H1 (cell line): Measurements from ENCODE around the gene THBS1. TPM values are rescaled to one million over a fixed set of nuclear protein-coding genes. Genes with fewer than 3 reads are reported as not detected.

Experiments used
- CTCF ChIA-PET: fragments of 300-600 bp; sonication (Branson Sonifier 250); formaldehyde crosslinking; loops from one replicate; lab custom pipeline; 2021; ENCODE audit not compliant: partially characterized antibody; lab: Charles Lee
- POLR2A ChIA-PET: fragments of 300-600 bp; sonication (Branson Sonifier 250); formaldehyde crosslinking; loops from one replicate; lab custom pipeline; 2021; ENCODE audit warnings: inconsistent platforms; ENCODE audit not compliant: partially characterized antibody; lab: Charles Lee
- DNase-seq, 2 experiments: peaks; one replicate each; pipeline versions ENCODE4 v3.0.0 to v3.0.0-alpha.2; 2010 to 2022; ENCODE audit warnings: low spot score in 2 of 2, low read depth in 1 of 2, mixed read lengths in 1 of 2
- FAIRE-seq: peaks from 2 replicates; lab custom pipeline; 2011; peaks lifted over from hg19 to GRCh38; lab: Jason Lieb, UNC
- H2AFZ ChIP-seq: 2 replicates; pipeline ENCODE4 v1.8.1; 2012; ENCODE audit warnings: low read length, inconsistent platforms
- H2AK5ac ChIP-seq: 2 replicates; pipeline ENCODE4 v1.6.1; 2013; ENCODE audit warnings: low read depth, low read length
- H2BK120ac ChIP-seq: replicated peaks from 2 replicates; pipeline ENCODE3; 2013; ENCODE audit warnings: low read depth, low read length, inconsistent platforms
- H2BK12ac ChIP-seq: 2 replicates; pipeline ENCODE4 v1.6.1; 2013; ENCODE audit warnings: low read depth, low read length
- H2BK15ac ChIP-seq: 2 replicates; pipeline ENCODE4 v1.6.1; 2013; ENCODE audit warnings: low read length
- H2BK20ac ChIP-seq: 2 replicates; pipeline ENCODE4 v1.6.1; 2013; ENCODE audit warnings: low read length
- H2BK5ac ChIP-seq: 2 replicates; pipeline ENCODE4 v1.6.1; 2013; ENCODE audit warnings: low read depth, low read length
- H3K14ac ChIP-seq: 2 replicates; pipeline ENCODE4 v1.6.1; 2013; ENCODE audit warnings: inconsistent platforms; ENCODE audit not compliant: insufficient read length
- H3K18ac ChIP-seq: 2 replicates; pipeline ENCODE4 v1.6.1; 2013; ENCODE audit warnings: low read length; ENCODE audit errors: extremely low read depth
- H3K23ac ChIP-seq: 2 replicates; pipeline ENCODE4 v1.6.1; 2013; ENCODE audit warnings: inconsistent platforms; ENCODE audit not compliant: insufficient read length
- H3K23me2 ChIP-seq: 2 replicates; pipeline ENCODE4 v1.6.1; 2013; ENCODE audit warnings: low read depth, low read length
- H3K27ac ChIP-seq: 2 replicates; pipeline ENCODE4 v1.6.1; 2011; ENCODE audit warnings: low read depth, low read length, inconsistent platforms
- H3K27me3 ChIP-seq, 4 experiments: replicated peaks in 1 of 4; 1 replicate in 1 of 4; 2 replicates in 3 of 4; pipeline versions ENCODE4 v1.6.1 to v1.8.1; 2011 to 2013; ENCODE audit warnings: low read length in 3 of 4, mild to moderate bottlenecking in 3 of 4, inconsistent platforms in 2 of 4, mixed read lengths in 2 of 4, moderate library complexity in 1 of 4; ENCODE audit not compliant: control insufficient read depth in 3 of 4, insufficient read depth in 3 of 4; ENCODE audit errors: extremely low read depth in 1 of 4
- H3K36me3 ChIP-seq, 4 experiments: 2 replicates each; pipeline versions ENCODE4 v1.6.1 to v1.8.1; 2011 to 2013; ENCODE audit warnings: mild to moderate bottlenecking in 4 of 4, low read length in 3 of 4, moderate library complexity in 2 of 4, control low read depth in 1 of 4, inconsistent platforms in 1 of 4; ENCODE audit not compliant: insufficient read depth in 4 of 4, control insufficient read depth in 2 of 4
- H3K4ac ChIP-seq: replicated peaks from 2 replicates; pipeline ENCODE3; 2013; ENCODE audit warnings: low read length, low read depth, mixed read lengths, inconsistent platforms; ENCODE audit not compliant: insufficient read length
- H3K4me1 ChIP-seq, 4 experiments: replicated peaks in 1 of 4; 1 replicate in 1 of 4; 2 replicates in 3 of 4; pipeline versions ENCODE4 v1.6.1 to v1.8.1; 2011 to 2013; ENCODE audit warnings: low read length in 3 of 4, inconsistent platforms in 2 of 4, mixed read lengths in 1 of 4; ENCODE audit not compliant: insufficient read depth in 4 of 4, control insufficient read depth in 3 of 4
- H3K4me2 ChIP-seq, 2 experiments: 2 replicates each; pipeline versions ENCODE4 v1.6.1 to v1.8.1; 2011 to 2013; ENCODE audit warnings: low read depth in 2 of 2, low read length in 2 of 2, control low read depth in 1 of 2, inconsistent platforms in 1 of 2, mild to moderate bottlenecking in 1 of 2; ENCODE audit not compliant: insufficient read depth in 1 of 2
- H3K4me3 ChIP-seq, 4 experiments: fragments of 200-600, 300-600 bp in 1 of 4; sonication (generic), shearing (Covaris generic), sonication (Bioruptor Twin) in 1 of 4; 2 replicates each; pipeline versions ENCODE4 v1.5.1 to v1.8.1; 2011 to 2016; ENCODE audit warnings: low read length in 4 of 4, low read depth in 3 of 4, control low read depth in 2 of 4, inconsistent platforms in 2 of 4, mild to moderate bottlenecking in 2 of 4, mixed read lengths in 1 of 4, moderate library complexity in 1 of 4; ENCODE audit not compliant: insufficient read depth in 2 of 4; ENCODE audit errors: extremely low read depth in 1 of 4
- H3K56ac ChIP-seq: replicated peaks from 2 replicates; pipeline ENCODE3; 2013; ENCODE audit warnings: low read depth, mild to moderate bottlenecking, mixed read lengths, low read length, inconsistent platforms; ENCODE audit not compliant: insufficient read length
- H3K79me1 ChIP-seq: 2 replicates; pipeline ENCODE4 v1.6.1; 2013; ENCODE audit warnings: low read depth, low read length, control low read depth
- H3K79me2 ChIP-seq, 2 experiments: 2 replicates each; pipeline versions ENCODE4 v1.6.1 to v1.8.1; 2012 to 2013; ENCODE audit warnings: low read length in 2 of 2, mild to moderate bottlenecking in 2 of 2, inconsistent platforms in 1 of 2; ENCODE audit not compliant: insufficient read depth in 2 of 2, control insufficient read depth in 1 of 2
- H3K9ac ChIP-seq, 4 experiments: replicated peaks in 1 of 4; 1 replicate in 1 of 4; 2 replicates in 3 of 4; pipeline versions ENCODE4 v1.6.1 to v1.8.1; 2011 to 2013; ENCODE audit warnings: low read depth in 3 of 4, low read length in 3 of 4, control low read depth in 2 of 4, mild to moderate bottlenecking in 2 of 4, moderate library complexity in 2 of 4, inconsistent platforms in 1 of 4; ENCODE audit errors: extremely low read depth in 1 of 4
- H3K9me3 ChIP-seq, 2 experiments: 2 replicates each; pipeline versions ENCODE4 v1.6.1 to v1.8.1; 2012 to 2013; ENCODE audit warnings: mild to moderate bottlenecking in 2 of 2, moderate library complexity in 2 of 2, control low read depth in 1 of 2, inconsistent platforms in 1 of 2, low read depth in 1 of 2, low read length in 1 of 2, mixed read lengths in 1 of 2; ENCODE audit not compliant: insufficient read depth in 2 of 2
- H4K20me1 ChIP-seq, 2 experiments: replicated peaks in 1 of 2; 2 replicates each; pipeline versions ENCODE3 to v1.8.1; 2011 to 2013; ENCODE audit warnings: inconsistent platforms in 2 of 2, low read length in 2 of 2, mild to moderate bottlenecking in 1 of 2; ENCODE audit not compliant: insufficient read depth in 2 of 2, control insufficient read depth in 1 of 2
- H4K5ac ChIP-seq: 2 replicates; pipeline ENCODE4 v1.6.1; 2013; ENCODE audit warnings: low read length, low read depth, mixed read lengths, inconsistent platforms; ENCODE audit not compliant: insufficient read length
- H4K8ac ChIP-seq: 2 replicates; pipeline ENCODE4 v1.8.0; 2013; ENCODE audit warnings: mild to moderate bottlenecking, moderate library complexity, low read length, inconsistent platforms; ENCODE audit not compliant: insufficient read depth; ENCODE audit errors: extremely low read depth
- H4K91ac ChIP-seq: replicated peaks from 2 replicates; pipeline ENCODE3; 2013; ENCODE audit warnings: low read length, mixed read lengths, inconsistent platforms; ENCODE audit not compliant: insufficient read length
- EP300 ChIP-seq, 2 experiments: IDR thresholded peaks; 1 replicate in 1 of 2; 2 replicates in 1 of 2; pipeline ENCODE4 v1.6.1; 2011 to 2012; ENCODE audit warnings: low read depth in 2 of 2, low read length in 2 of 2, mild to moderate bottlenecking in 2 of 2, borderline replicate concordance in 1 of 2, inconsistent platforms in 1 of 2, moderate library complexity in 1 of 2
- WGBS, 2 experiments: shearing (Covaris generic) in 1 of 2; methylation state at CpG; one replicate each; pipeline versions ENCODE4 v1.1.6 to v1.1.7; 2013 to 2015; ENCODE audit warnings: low lambda C conversion rate in 2 of 2, mixed read lengths in 2 of 2, inconsistent platforms in 1 of 2, low coverage in 1 of 2, missing lambda C conversion rate in 1 of 2; ENCODE audit not compliant: insufficient replicate concordance in 2 of 2, insufficient coverage in 1 of 2, insufficient read length in 1 of 2; ENCODE audit errors: extremely low coverage in 1 of 2, missing lambda C conversion rate in 1 of 2; 5-methylcytosine and 5-hydroxymethylcytosine counted together
- polyA plus RNA-seq, 7 experiments: library from polyadenylated mRNA; depleted of rRNA in 3 of 7; stranded (reverse) in 5 of 7; unstranded in 2 of 7; fragments of >200 nt in 5 of 7; fragments of 200-250 nt in 2 of 7; gene quantifications; 1 replicate in 5 of 7; 2 replicates in 1 of 7; 4 replicates in 1 of 7; pipeline versions ENCODE4 v1.2.1 to v1.2.3, GENCODE V29; 2011 to 2013; ENCODE audit warnings: missing spikeins in 2 of 7, mixed read lengths in 2 of 7
- total RNA-seq: library from RNA; stranded (reverse); fragmentation: NEBNext Ultra II Directional; extraction: Animal tissue kit (Norgen Biotek cat#: 25700); gene quantifications from 2 replicates; pipeline ENCODE4 v1.2.1, GENCODE V29; 2021

The THBS1 gene
- total and polyA plus RNA-seq, 2 of the 8 experiments (the other 6 are each of a cell fraction or from before 2014, with no cell fraction given): 10.3 to 63.3 TPM

DNA sequence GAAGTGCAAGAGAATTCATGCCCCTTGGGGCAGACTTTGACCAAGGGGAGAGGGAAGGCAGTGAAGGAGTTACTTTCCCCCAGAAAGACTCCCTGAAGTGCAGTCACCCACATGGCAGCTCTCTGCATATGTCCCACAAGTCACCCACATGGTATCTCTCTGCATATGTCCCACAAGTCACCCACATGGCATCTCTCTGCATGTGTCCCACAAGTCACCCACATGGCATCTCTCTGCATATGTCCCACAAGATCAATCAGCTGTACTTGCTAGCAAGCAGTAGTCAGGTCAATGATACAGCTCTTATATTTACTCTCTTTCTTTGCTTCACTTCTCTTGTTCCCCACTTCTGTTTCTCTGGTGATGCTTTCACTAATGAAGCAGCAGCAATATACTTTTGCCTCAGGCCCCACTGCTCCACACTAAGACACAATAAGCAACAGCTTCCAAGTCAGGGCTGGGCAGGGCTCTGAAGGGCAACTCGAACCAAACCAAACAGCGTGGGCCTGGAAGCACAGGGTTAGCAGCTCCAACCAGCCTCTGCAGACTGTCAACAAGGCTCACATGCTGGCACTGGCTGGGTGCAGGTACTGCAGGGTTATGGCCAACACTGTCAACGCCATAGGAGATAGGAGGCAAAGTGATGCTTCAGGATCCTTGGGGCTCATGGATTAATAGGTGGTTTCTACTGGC is 46.7 kb downstream of the THBS1 start:
- TF ChIP-seq EP300 (IDR thresholded peaks at IDR 0.05; ENCODE audit: borderline replicate concordance in 1 of 2, low read depth in 2 of 2, low read length in 2 of 2): no peak
- TF ChIP-seq, all 59 proteins: peak for 0

More for the DNA sequence above, 46.7 kb downstream of the THBS1 start:
- H3K4me1 ChIP-seq: no peaks in the 10 kb centered on the region; a peak in 2 of 7 replicates
- no peaks in the 10 kb centered on the region for H3K79me2 ChIP-seq
- WGBS, 2 experiments: 86% methylated on average over 3 of the region's 3 CpGs; no CpG with 5 or more reads in 1 of the 2 experiments
- DNase-seq: no peak
- no peaks in the 10 kb centered on the region for H3K27me3 ChIP-seq
- CTCF ChIA-PET: interaction anchor here (0.8 to 5.6 kb wide), 9 partner anchors 14 to 130 kb away, joined by 3 to 25 read pairs (median 3); no protein-coding TSS in a partner anchor
- H2AFZ ChIP-seq: no peak overlapping the region
- no peak overlapping the region for H3K9ac ChIP-seq
- H4K5ac ChIP-seq: no peak overlapping the region
- H2BK20ac ChIP-seq: no peak overlapping the region
- no peaks in the 10 kb centered on the region for H3K23me2 ChIP-seq
- no peak overlapping the region for H2AK5ac ChIP-seq
- no peaks in the 10 kb centered on the region for H3K36me3 ChIP-seq
- H3K4ac ChIP-seq: no peak overlapping the region
- H3K79me1 ChIP-seq: no peaks in the 10 kb centered on the region
- no peak overlapping the region for H3K14ac ChIP-seq
- H4K91ac ChIP-seq: no peak overlapping the region
- H3K56ac ChIP-seq: no peak overlapping the region
- H3K4me3 ChIP-seq: no peak overlapping the region
- no peak for FAIRE-seq
- H2BK120ac ChIP-seq: no peak overlapping the region
- no peak overlapping the region for H2BK12ac ChIP-seq
- H4K20me1 ChIP-seq: no peaks in the 10 kb centered on the region
- H3K18ac ChIP-seq: no peak overlapping the region
- no peak overlapping the region for H3K4me2 ChIP-seq
- no peak overlapping the region for H3K23ac ChIP-seq
- H3K27ac ChIP-seq: no peak overlapping the region
- POLR2A ChIA-PET: interaction anchor here (1.5 kb wide), 1 partner anchor 47 kb away, joined by 4 read pairs; the partner anchor contains the start of gene THBS1
- no peaks in the 10 kb centered on the region for H3K9me3 ChIP-seq
- no peak overlapping the region for H4K8ac ChIP-seq
- H2BK15ac ChIP-seq: no peak overlapping the region; the same call in 1 of the 2 replicates
- no peak overlapping the region for H2BK5ac ChIP-seq
